Activated T-cell treated with anti-CD3 and anti-CD28 coated beads for 4 hours (primary cell): ENCODE data around the gene C8A.

ENCODE experiments used
- DNase-seq: peaks from one replicate; pipeline ENCODE4 v3.0.0-alpha.2; 2020

Gene C8A

GRCh38 chr1:56838759-56839158 is 15.8 kb upstream of the C8A start:
- no peak for DNase-seq

- DNase-seq: no peak
These were observed 11.1 kb upstream of the C8A start for GRCh38 chr1:56843544-56843943.

- no peak for DNase-seq
These were observed 10.0 kb upstream of the C8A start for GRCh38 chr1:56844545-56845136.

- no peak for DNase-seq
These were observed 9.3 kb upstream of the C8A start for GRCh38 chr1:56845343-56845742.

GRCh38 chr1:56849750-56850149 is 4.8 kb upstream of the C8A start:
- no peak for DNase-seq

- no peak for DNase-seq
These were observed 4.2 kb upstream of the C8A start for GRCh38 chr1:56850411-56850810.

- DNase-seq: no peak
These were observed 3.7 kb upstream of the C8A start for GRCh38 chr1:56850922-56851321.

GRCh38 chr1:56852476-56852875 is 2.1 kb upstream of the C8A start:
- DNase-seq: no peak

GRCh38 chr1:56855190-56855589 is 593 bp downstream of the C8A start:
- no peak for DNase-seq

GRCh38 chr1:56856186-56856585 is 1.6 kb downstream of the C8A start:
- no peak for DNase-seq

- DNase-seq: no peak
These were observed 4.7 kb downstream of the C8A start for GRCh38 chr1:56859287-56859686.

GRCh38 chr1:56863265-56863992 is 8.8 kb downstream of the C8A start:
- DNase-seq: no peak

- no peak for DNase-seq
These were observed 9.8 kb downstream of the C8A start for GRCh38 chr1:56864430-56864829.

GRCh38 chr1:56866656-56867055 is 12.1 kb downstream of the C8A start:
- DNase-seq: no peak

- DNase-seq: no peak
These were observed 12.9 kb downstream of the C8A start for GRCh38 chr1:56867491-56867890.

GRCh38 chr1:56868761-56869160 is 14.2 kb downstream of the C8A start:
- DNase-seq: no peak

GRCh38 chr1:56872597-56872996 is 18.0 kb downstream of the C8A start:
- DNase-seq: no peak

GRCh38 chr1:56873213-56873612 is 18.6 kb downstream of the C8A start:
- DNase-seq: no peak

GRCh38 chr1:56874689-56875088 is 20.1 kb downstream of the C8A start:
- DNase-seq: no peak

- no peak for DNase-seq
These were observed 23.4 kb downstream of the C8A start for GRCh38 chr1:56877973-56878372.

- DNase-seq: no peak
These were observed 26.2 kb downstream of the C8A start for GRCh38 chr1:56880774-56881173.

- no peak for DNase-seq
These were observed 26.8 kb downstream of the C8A start for GRCh38 chr1:56881417-56881816.

GRCh38 chr1:56890229-56890628 is 35.6 kb downstream of the C8A start:
- no peak for DNase-seq

GRCh38 chr1:56894014-56894413 is 39.4 kb downstream of the C8A start:
- no peak for DNase-seq
